ENCODE data around the gene PRM1. TPM values are rescaled to one million over a fixed set of nuclear protein-coding genes. Genes with fewer than 3 reads are reported as not detected.

The PRM1 gene
- polyA plus RNA-seq, 2 of the 4 experiments (the other 2 are of a cell fraction) = not detected

DNA sequence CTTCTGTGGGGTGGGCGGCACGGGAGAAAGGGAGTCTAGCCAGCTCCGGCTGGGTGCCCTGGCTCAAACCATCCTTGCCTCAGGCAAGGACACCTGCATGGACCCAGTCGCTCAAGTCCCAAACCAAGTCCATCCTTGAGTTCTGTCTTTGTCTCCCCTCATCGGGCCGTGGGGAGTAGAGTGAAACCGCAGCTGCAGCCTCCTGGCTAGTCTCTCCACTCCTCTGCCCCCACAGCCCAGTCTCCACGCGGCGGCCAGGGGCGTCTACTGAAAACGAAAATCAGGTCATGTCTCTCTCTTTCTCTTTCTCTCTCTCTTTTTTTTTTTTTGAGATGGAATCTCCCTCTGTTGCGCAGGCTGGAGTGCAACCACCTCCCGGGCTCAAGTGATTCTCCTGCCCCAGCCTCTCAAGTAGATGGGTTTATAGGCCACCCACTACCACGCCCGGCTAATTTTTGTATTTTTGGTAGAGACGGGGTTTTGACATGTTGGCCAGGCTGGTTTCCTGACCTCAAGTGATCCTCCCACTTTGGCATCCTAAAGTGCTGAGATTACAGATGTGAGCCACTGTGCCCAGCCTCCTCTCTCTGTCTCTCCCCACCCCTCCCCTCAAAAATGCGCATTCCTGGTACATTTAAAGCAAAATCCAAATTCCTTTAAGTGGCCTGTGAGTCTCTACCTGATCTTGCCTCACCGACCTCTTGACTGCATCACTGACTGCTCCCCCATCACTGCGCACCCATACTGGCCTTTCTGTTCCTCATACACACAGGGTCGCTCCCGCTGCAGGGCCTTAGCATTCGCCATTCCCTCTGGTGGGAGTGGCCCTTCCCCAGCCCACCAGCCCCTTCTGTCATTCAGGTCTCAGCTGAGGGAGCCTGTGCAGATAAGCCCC lies 46.4 kb upstream of the PRM1 start:
- Histone ChIP-seq H3K4me2 (peak overlapping the region; percentile 97), H3K4me1 (peaks cover 24% of the 10 kb centered on the region), H3K4me3 (no peak overlapping the region), H3K27ac (peak overlapping the region; percentile 81 to 90), H3K9me3 (no peaks in the 10 kb centered on the region)
- no peak for ATAC-seq
- no peak for DNase-seq (ENCODE audit: low read depth in 1 of 2, low spot score in 1 of 2)
- ChIA-PET POLR2A (interaction anchor here (2.1 kb wide), 1 partner anchor 72 kb away, joined by 14 read pairs; the partner anchor contains the start of gene SOCS1), CTCF (interaction anchor here (0.6 to 2.3 kb wide), 6 partner anchors 14 to 364 kb away, joined by 3 to 6 read pairs (median 3); no protein-coding TSS in a partner anchor)
- WGBS (ENCODE audit: missing lambda C conversion rate) = 94% methylated on average over 23 of the region's 23 CpGs
- TF ChIP-seq JUN (IDR thresholded peaks at IDR 0.05) (no peak), BHLHE40 (IDR thresholded peaks at IDR 0.05; ENCODE audit: low read depth, low read length) (no peak), KDM1A (IDR thresholded peaks at IDR 0.05; ENCODE audit: low read depth) (no peak), POLR2A (IDR thresholded peaks at IDR 0.05; ENCODE audit: low read length) (no peak), ESRRA (IDR thresholded peaks at IDR 0.05; ENCODE audit: borderline replicate concordance, low read length) (no peak), KDM5A (IDR thresholded peaks at IDR 0.05) (no peak), HOXA7 (CRISPR knock-in tag; IDR thresholded peaks at IDR 0.05) (no peak)
- TF ChIP-seq, protein P1, sequence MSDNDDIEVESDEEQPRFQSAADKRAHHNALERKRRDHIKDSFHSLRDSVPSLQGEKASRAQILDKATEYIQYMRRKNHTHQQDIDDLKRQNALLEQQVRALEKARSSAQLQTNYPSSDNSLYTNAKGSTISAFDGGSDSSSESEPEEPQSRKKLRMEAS (IDR thresholded peaks at IDR 0.05) = no peak
- FAIRE-seq = no peak

DNA sequence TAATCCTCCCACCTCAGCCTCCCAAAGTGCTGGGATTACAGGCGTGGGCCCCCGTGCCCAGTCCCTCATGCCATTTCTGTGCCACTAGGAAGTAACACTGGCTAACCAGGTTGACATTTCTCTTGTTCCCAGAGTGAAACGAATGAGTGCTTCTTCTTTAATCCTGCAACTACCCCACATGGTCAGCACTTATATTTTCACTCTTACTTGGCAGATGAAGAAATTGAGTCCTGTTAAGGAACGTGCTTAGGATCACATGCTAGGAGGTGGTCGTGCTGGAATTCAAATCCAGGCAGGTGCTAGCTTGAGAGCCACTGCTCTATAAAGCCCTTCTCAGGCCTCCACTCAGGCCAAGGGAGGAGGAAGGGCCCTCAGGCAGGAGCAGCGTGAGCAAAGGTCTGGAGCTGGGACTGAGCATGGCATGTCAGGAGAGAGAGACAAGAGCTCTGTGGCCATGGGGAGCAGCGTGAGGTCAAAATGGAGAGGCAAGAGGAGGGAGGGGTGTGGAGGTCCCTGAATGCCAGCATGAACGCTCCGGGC lies 45.7 kb upstream of the PRM1 start:
- Histone ChIP-seq H3K4me1 (peaks cover 24% of the 10 kb centered on the region), H3K4me3 (no peak overlapping the region), H3K4me2 (no peak overlapping the region), H3K27ac (peak overlapping the region in 1 of 2 experiments; percentile 90; a peak in 3 of 6 replicates), H3K9me3 (no peaks in the 10 kb centered on the region)
- TF ChIP-seq ESRRA (IDR thresholded peaks at IDR 0.05; ENCODE audit: borderline replicate concordance, low read length) (no peak), CHD2 (IDR thresholded peaks at IDR 0.05; ENCODE audit: low read length, partially characterized antibody) (no peak), JUNB (IDR thresholded peaks at IDR 0.05) (no peak), MYC (IDR thresholded peaks at IDR 0.05; ENCODE audit: borderline replicate concordance, low read length) (no peak), JUN (IDR thresholded peaks at IDR 0.05) (no peak), FOSB (CRISPR knock-in tag; IDR thresholded peaks at IDR 0.05) (no peak), POLR2A (IDR thresholded peaks at IDR 0.05; ENCODE audit: low read length) (no peak), SMC3 (IDR thresholded peaks at IDR 0.05) (no peak), TP53 (CRISPR knock-in tag; IDR thresholded peaks at IDR 0.05) (no peak), ZFP36 (IDR thresholded peaks at IDR 0.05; ENCODE audit: borderline replicate concordance, partially characterized antibody) (no peak), KDM1A (IDR thresholded peaks at IDR 0.05; ENCODE audit: low read depth) (no peak), CBX8 (IDR thresholded peaks at IDR 0.05) (no peak), TFCP2L1 (CRISPR knock-in tag; IDR thresholded peaks at IDR 0.05) (no peak)
- TF ChIP-seq, protein P2, sequence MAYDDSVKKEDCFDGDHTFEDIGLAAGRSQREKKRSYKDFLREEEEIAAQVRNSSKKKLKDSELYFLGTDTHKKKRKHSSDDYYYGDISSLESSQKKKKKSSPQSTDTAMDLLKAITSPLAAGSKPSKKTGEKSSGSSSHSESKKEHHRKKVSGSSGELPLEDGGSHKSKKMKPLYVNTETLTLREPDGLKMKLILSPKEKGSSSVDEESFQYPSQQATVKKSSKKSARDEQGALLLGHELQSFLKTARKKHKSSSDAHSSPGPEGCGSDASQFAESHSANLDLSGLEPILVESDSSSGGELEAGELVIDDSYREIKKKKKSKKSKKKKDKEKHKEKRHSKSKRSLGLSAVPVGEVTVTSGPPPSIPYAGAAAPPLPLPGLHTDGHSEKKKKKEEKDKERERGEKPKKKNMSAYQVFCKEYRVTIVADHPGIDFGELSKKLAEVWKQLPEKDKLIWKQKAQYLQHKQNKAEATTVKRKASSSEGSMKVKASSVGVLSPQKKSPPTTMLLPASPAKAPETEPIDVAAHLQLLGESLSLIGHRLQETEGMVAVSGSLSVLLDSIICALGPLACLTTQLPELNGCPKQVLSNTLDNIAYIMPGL (CRISPR knock-in tag; IDR thresholded peaks at IDR 0.05; ENCODE audit: borderline replicate concordance) = no peak
- TF ChIP-seq, protein P3, sequence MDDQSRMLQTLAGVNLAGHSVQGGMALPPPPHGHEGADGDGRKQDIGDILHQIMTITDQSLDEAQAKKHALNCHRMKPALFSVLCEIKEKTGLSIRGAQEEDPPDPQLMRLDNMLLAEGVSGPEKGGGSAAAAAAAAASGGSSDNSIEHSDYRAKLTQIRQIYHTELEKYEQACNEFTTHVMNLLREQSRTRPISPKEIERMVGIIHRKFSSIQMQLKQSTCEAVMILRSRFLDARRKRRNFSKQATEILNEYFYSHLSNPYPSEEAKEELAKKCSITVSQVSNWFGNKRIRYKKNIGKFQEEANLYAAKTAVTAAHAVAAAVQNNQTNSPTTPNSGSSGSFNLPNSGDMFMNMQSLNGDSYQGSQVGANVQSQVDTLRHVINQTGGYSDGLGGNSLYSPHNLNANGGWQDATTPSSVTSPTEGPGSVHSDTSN (IDR thresholded peaks at IDR 0.05) = no peak
- ChIA-PET POLR2A (no interaction called here), CTCF (interaction anchor here (0.6 to 2.3 kb wide), 3 partner anchors 30 to 363 kb away, joined by 3 to 6 read pairs (median 3); no protein-coding TSS in a partner anchor)
- WGBS (ENCODE audit: missing lambda C conversion rate) = 92% methylated on average over 9 of the region's 9 CpGs
- no peak for FAIRE-seq
- ATAC-seq = no peak
- no peak for DNase-seq (ENCODE audit: low read depth in 1 of 2, low spot score in 1 of 2)
